ENCODE results near the gene GRHL1. TPM values are rescaled to one million over a fixed set of nuclear protein-coding genes. Genes with fewer than 3 reads are reported as not detected.

Gene GRHL1
- total and polyA plus RNA-seq, 2 of the 8 experiments (the other 6 are each of a cell fraction or from before 2014, with no cell fraction given), result 1.3 to 3.6 TPM

- Histone ChIP-seq H3K9me3 (ENCODE audit: insufficient read depth in 2 of 2, low read depth in 1 of 2, low read length in 1 of 2) (peaks cover 0 to 2% of the 10 kb centered on the region in 2 experiments; a peak in 1 of 4 replicates), H3K23ac (ENCODE audit: insufficient read length) (no peak overlapping the region), H4K5ac (ENCODE audit: insufficient read length, low read depth, low read length) (no peak overlapping the region), H2BK20ac (ENCODE audit: low read length) (no peak overlapping the region), H3K18ac (ENCODE audit: extremely low read depth, low read length) (no peak overlapping the region), H3K9ac (replicated peaks in 1 of 4; ENCODE audit: extremely low read depth in 1 of 4, low read depth in 3 of 4, low read length in 3 of 4) (no peak overlapping the region), H3K27me3 (replicated peaks in 1 of 4; ENCODE audit: control insufficient read depth in 3 of 4, extremely low read depth in 1 of 4, insufficient read depth in 3 of 4, low read length in 3 of 4) (no peaks in the 10 kb centered on the region), H2BK15ac (ENCODE audit: low read length) (no peak overlapping the region), H3K4me1 (replicated peaks in 1 of 4; ENCODE audit: control insufficient read depth in 3 of 4, insufficient read depth in 4 of 4, low read length in 3 of 4) (peaks cover 0 to 2% (median under 1%) of the 10 kb centered on the region in 4 experiments; a peak in 1 of 7 replicates), H2AFZ (ENCODE audit: low read length) (no peak overlapping the region), H3K23me2 (ENCODE audit: low read depth, low read length) (no peaks in the 10 kb centered on the region), H3K36me3 (ENCODE audit: control insufficient read depth in 2 of 4, insufficient read depth in 4 of 4, low read length in 3 of 4) (no peaks in the 10 kb centered on the region), H2BK5ac (ENCODE audit: low read depth, low read length) (no peak overlapping the region), H2AK5ac (ENCODE audit: low read depth, low read length) (no peak overlapping the region), H3K56ac (replicated peaks; ENCODE audit: insufficient read length, low read depth, low read length) (no peak overlapping the region), H3K4me3 (ENCODE audit: extremely low read depth in 1 of 4, insufficient read depth in 2 of 4, low read depth in 3 of 4, low read length in 4 of 4) (no peak overlapping the region; a peak in 1 of 8 replicates), H4K91ac (replicated peaks; ENCODE audit: insufficient read length, low read length) (no peak overlapping the region), H3K4me2 (ENCODE audit: insufficient read depth in 1 of 2, low read depth in 2 of 2, low read length in 2 of 2) (no peak overlapping the region; a peak in 1 of 4 replicates), H4K20me1 (replicated peaks in 1 of 2; ENCODE audit: control insufficient read depth in 1 of 2, insufficient read depth in 2 of 2, low read length in 2 of 2) (no peaks in the 10 kb centered on the region), H2BK120ac (replicated peaks; ENCODE audit: low read depth, low read length) (no peak overlapping the region), H3K79me2 (ENCODE audit: control insufficient read depth in 1 of 2, insufficient read depth in 2 of 2, low read length in 2 of 2) (no peaks in the 10 kb centered on the region), H3K27ac (ENCODE audit: low read depth, low read length) (no peak overlapping the region), H2BK12ac (ENCODE audit: low read depth, low read length) (no peak overlapping the region), H3K79me1 (ENCODE audit: low read depth, low read length) (no peaks in the 10 kb centered on the region), H3K14ac (ENCODE audit: insufficient read length) (no peak overlapping the region), H3K4ac (replicated peaks; ENCODE audit: insufficient read length, low read depth, low read length) (no peak overlapping the region), H4K8ac (ENCODE audit: extremely low read depth, insufficient read depth, low read length) (no peak overlapping the region; the same call in 1 of the 2 replicates)
- CTCF ChIA-PET (ENCODE audit: partially characterized antibody), result interaction anchor here (1.0 to 4.5 kb wide), 8 partner anchors 13 to 192 kb away, joined by 3 to 23 read pairs (median 4); no protein-coding TSS in a partner anchor
- FAIRE-seq, result no peak
- WGBS, 2 experiments (ENCODE audit: extremely low coverage in 1 of 2, insufficient coverage in 1 of 2, insufficient read length in 1 of 2, insufficient replicate concordance in 2 of 2, low coverage in 1 of 2, low lambda C conversion rate in 2 of 2, missing lambda C conversion rate in 1 of 2), result 83% methylated on average over 41 of the region's 64 CpGs; no CpG with 5 or more reads in 1 of the 2 experiments
- POLR2A ChIA-PET (ENCODE audit: partially characterized antibody), result interaction anchor here (1.4 kb wide), 1 partner anchor 65 kb away, joined by 3 read pairs; no protein-coding TSS in a partner anchor
- DNase-seq (ENCODE audit: low read depth in 1 of 2, low spot score in 2 of 2), result no peak
- TF ChIP-seq SP2 (IDR thresholded peaks at IDR 0.05; ENCODE audit: low read length), result no peak
- TF ChIP-seq PHF8 (conservative IDR thresholded peaks at IDR 0.05; ENCODE audit: low read depth, low read length), result no peak
- no peak for TF ChIP-seq RNF2 (IDR thresholded peaks at IDR 0.05; ENCODE audit: borderline replicate concordance, low read depth, low read length, missing control alignments, poor library complexity, severe bottlenecking)
- no peak for TF ChIP-seq POU5F1 (IDR thresholded peaks at IDR 0.05; ENCODE audit: low read depth, low read length)
- TF ChIP-seq SIN3A (conservative IDR thresholded peaks at IDR 0.05 in 1 of 2, IDR thresholded peaks at IDR 0.05 in 1 of 2; ENCODE audit: low read depth in 1 of 2, low read length in 2 of 2), result no peak
- TF ChIP-seq FOSL1 (IDR thresholded peaks at IDR 0.05; ENCODE audit: insufficient read depth, low read depth, low read length), result no peak
- TF ChIP-seq JUN (IDR thresholded peaks at IDR 0.05; ENCODE audit: low read depth, low read length), result no peak
- TF ChIP-seq USF2 (IDR thresholded peaks at IDR 0.05; ENCODE audit: low read length), result no peak
- TF ChIP-seq ASH2L (IDR thresholded peaks at IDR 0.05; ENCODE audit: low read length), result no peak
Observed at GRCh38 chr2:10006236-10007161, 55.0 kb downstream of the GRHL1 start.

Measured in H1 (cell line).